GM06990 (cell line): Measurements from ENCODE around the gene RBM44.

Experiments
- DNase-seq: peaks from one replicate; pipeline ENCODE4 v3.0.0-alpha.2; 2011; ENCODE audit not compliant: insufficient read length; ENCODE audit errors: extremely low read depth
- H3K27me3 ChIP-seq: replicated peaks from 2 replicates; pipeline ENCODE4 v1.6.0; 2011; ENCODE audit warnings: low read length; ENCODE audit not compliant: control insufficient read depth, insufficient read depth
- H3K36me3 ChIP-seq: 2 replicates; pipeline ENCODE4 v1.5.1; 2011; ENCODE audit warnings: low read length; ENCODE audit not compliant: control insufficient read depth, insufficient read depth
- H3K4me3 ChIP-seq: replicated peaks from 2 replicates; pipeline ENCODE4 v1.5.1; 2011; ENCODE audit warnings: low read depth, mild to moderate bottlenecking, control low read depth, low read length
- TF ChIP-seq, protein P1 (sequence below): IDR thresholded peaks from 2 replicates; pipeline ENCODE4 v1.5.1; 2011; ENCODE audit warnings: low read length, control low read depth, mild to moderate bottlenecking, inconsistent platforms; ENCODE audit not compliant: insufficient read depth, poor library complexity, severe bottlenecking

The RBM44 gene

DNA sequence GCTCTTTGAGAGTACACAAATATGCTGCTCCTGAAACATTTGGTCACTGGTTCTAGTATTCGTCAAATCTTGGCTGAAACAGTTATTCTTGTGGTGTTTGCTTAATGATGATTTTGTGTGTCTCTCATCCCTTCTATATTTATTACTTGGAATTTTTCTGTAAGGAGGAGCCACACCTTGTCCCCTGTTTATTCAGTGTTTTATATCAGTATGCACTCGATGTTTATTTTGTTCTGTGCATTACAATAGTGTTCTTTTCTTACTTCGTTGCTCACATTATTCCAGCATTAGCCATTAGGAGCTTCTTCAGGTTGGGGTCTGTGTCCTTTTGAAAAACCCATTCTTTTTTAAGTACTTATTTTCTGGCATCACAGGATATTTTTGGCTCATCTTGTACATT is 55.7 kb downstream of the RBM44 start:
- no peak overlapping the region for H3K4me3 ChIP-seq
- no peaks in the 10 kb centered on the region; the same call in none of the 2 replicates for H3K27me3 ChIP-seq
- TF ChIP-seq, protein P1, sequence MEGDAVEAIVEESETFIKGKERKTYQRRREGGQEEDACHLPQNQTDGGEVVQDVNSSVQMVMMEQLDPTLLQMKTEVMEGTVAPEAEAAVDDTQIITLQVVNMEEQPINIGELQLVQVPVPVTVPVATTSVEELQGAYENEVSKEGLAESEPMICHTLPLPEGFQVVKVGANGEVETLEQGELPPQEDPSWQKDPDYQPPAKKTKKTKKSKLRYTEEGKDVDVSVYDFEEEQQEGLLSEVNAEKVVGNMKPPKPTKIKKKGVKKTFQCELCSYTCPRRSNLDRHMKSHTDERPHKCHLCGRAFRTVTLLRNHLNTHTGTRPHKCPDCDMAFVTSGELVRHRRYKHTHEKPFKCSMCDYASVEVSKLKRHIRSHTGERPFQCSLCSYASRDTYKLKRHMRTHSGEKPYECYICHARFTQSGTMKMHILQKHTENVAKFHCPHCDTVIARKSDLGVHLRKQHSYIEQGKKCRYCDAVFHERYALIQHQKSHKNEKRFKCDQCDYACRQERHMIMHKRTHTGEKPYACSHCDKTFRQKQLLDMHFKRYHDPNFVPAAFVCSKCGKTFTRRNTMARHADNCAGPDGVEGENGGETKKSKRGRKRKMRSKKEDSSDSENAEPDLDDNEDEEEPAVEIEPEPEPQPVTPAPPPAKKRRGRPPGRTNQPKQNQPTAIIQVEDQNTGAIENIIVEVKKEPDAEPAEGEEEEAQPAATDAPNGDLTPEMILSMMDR = no peak
- DNase-seq = no peak
- H3K36me3 ChIP-seq = no peaks in the 10 kb centered on the region

DNA sequence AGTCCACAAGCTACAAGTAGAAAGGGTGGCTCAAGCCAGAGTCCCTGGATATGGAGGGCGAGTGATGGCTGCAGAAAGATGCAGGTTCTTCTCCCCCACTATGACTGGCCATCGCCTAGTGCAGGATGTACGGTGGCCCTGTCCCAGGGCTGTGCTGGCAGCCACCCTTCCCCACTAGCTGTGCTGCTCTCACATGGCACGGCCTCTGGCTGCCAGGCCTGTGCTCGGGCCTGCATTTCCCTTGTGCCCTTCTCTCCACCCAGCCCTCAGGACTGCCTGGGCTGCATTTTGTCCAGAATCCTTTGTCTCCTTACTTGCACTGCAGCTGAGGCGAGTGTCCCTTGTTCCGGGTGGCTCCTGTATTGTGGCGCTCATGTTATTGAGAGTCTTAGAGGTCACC is 59.2 kb downstream of the RBM44 start:
- DNase-seq = no peak
- Histone ChIP-seq H3K4me3 (no peak overlapping the region), H3K27me3 (no peaks in the 10 kb centered on the region; the same call in none of the 2 replicates), H3K36me3 (no peaks in the 10 kb centered on the region)
- TF ChIP-seq, protein P1 = no peak

DNA sequence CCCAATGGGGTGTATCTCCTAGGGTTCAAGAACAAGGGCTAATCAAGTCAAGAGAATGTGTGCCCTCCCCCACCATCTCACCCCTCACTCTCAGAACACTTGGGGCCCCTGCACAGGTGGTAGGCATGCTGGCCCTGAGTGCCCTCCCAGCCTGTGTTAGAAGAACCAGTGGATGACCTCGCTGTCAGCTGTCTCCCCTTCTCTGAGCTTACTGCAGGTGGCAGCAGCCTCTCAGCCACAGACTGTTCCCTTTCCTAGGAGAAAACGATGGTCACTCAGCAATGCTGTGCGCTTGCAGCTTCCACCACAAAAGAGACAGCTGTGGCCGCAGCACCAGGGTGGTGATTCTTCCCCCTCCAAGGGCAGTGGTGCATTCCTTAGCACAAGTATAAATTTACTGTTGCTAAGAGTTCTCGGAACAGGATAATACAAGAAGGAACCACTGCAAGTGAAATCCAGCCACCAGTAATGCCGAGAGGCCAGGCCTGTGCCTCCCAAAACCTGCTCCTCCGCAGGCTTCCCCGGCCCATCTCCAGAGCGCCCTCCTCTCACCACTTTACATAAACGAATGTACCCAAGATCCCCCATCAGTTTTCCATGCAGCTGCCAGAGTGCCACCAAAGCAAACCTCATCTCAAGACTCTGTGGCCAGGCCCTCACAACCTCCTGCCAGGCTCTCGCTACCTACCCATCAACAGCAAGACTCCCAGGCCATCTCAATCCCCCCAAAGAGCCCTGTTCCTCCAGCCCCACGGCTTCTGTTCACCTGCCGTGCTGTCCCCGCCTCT is 59.9 kb downstream of the RBM44 start:
- H3K4me3 ChIP-seq = no peak overlapping the region
- no peaks in the 10 kb centered on the region for H3K36me3 ChIP-seq
- no peaks in the 10 kb centered on the region; the same call in none of the 2 replicates for H3K27me3 ChIP-seq
- TF ChIP-seq, protein P1 = peak; percentile 82
- DNase-seq = no peak

DNA sequence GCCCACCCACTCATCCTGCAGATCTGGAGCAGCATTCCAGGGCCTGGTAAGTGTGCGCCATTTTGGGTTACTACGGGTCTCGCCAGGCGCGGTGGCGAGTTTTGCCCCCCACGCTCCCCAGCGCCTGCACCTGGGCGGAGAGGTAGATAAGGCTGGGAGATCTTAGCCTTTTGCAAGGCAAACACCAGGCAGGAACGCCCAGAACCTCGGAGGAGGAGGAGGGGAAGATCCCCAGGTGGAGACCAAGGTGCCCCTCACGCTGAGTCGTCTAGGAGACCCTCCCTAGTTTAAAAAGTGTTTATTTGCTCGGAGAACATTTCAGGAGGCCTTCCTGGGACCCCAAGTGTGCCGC is 60.5 kb downstream of the RBM44 start:
- H3K4me3 ChIP-seq = no peak overlapping the region
- TF ChIP-seq, protein P1 = no peak

DNA sequence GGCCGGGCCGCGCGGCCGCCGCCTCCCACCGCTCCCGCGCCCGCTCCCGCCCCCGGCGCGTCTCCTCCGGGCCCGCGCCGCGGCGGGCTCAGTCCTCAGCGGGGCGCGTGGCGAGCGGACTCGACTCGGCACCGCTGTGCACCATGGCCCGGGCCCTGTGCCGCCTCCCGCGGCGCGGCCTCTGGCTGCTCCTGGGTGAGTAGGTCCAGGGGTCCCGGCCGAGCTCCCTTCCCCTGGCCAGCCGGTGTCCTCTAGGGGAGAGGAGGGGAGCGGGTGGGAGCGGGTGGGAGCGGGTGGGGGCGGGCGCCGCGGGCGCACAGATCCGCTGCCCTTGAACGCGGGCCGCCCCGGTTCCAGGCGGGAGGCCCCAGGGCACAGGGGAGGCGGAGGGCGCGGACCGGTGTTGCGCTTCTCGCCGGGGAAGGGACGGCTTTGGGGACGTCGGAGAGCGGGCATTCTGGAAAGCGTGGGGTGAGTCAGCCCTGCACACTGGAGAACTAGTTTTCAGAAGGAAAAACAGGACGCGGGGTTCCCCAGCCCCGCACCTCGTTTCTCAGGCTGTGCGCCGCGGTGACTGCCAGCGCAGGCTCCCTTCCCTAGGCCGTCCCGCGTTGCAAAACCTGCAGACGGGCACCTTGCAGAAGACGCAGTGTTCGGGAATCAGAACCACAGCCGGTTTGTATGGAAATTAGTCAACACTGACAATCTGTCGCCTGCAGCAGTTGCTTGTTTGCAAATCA is 61.1 kb downstream of the RBM44 start, which contains the start of gene RAMP1:
RAMP1 (plus strand) TSS at position 91 of the 740 bp plus-strand sequence; CDS start at position 144, 53 bp downstream.
- H3K4me3 ChIP-seq = peak within 1 kb of the TSS; percentile 25
- TF ChIP-seq, protein P1 = no peak
- H3K27me3 ChIP-seq = no peaks in the 10 kb centered on the region; the same call in none of the 2 replicates
- DNase-seq = no peak
- H3K36me3 ChIP-seq = no peaks in the 10 kb centered on the region

More for the DNA sequence above, 60.5 kb downstream of the RBM44 start:
- DNase-seq = no peak
- Histone ChIP-seq H3K27me3 (no peaks in the 10 kb centered on the region; the same call in none of the 2 replicates), H3K36me3 (no peaks in the 10 kb centered on the region)
